Keratinocyte (primary cell): ENCODE results near the gene USP38. TPM values are rescaled to one million over a fixed set of nuclear protein-coding genes. Genes with fewer than 3 reads are reported as not detected.
A peak's percentile ranks its signal among the peaks of the same experiment; 100 is the strongest.

Experiments used
- DNase-seq: peaks from one replicate; pipeline ENCODE4 v3.0.0-alpha.2; 2011; ENCODE audit warnings: low read depth, missing footprints, low spot score
- FAIRE-seq: peaks from 2 replicates; lab custom pipeline; 2011; peaks lifted over from hg19 to GRCh38; lab: Jason Lieb, UNC
- H2AFZ ChIP-seq: 2 replicates; pipeline ENCODE4 v1.6.0; 2012; ENCODE audit warnings: low read length, control low read depth, inconsistent platforms; ENCODE audit not compliant: control insufficient read depth
- H3K27ac ChIP-seq: 2 replicates; pipeline ENCODE4 v1.5.1; 2011; ENCODE audit warnings: low read length; ENCODE audit not compliant: control insufficient read depth, insufficient read depth
- H3K27me3 ChIP-seq: 3 replicates; pipeline ENCODE4 v1.6.0; 2011; ENCODE audit warnings: low read length; ENCODE audit not compliant: control insufficient read depth, insufficient read depth; ENCODE audit errors: extremely low read depth
- H3K36me3 ChIP-seq, 2 experiments: 2 replicates in 1 of 2; 3 replicates in 1 of 2; pipeline ENCODE4 v1.5.1; 2011; ENCODE audit warnings: low read length in 2 of 2, mild to moderate bottlenecking in 1 of 2; ENCODE audit not compliant: control insufficient read depth in 2 of 2, insufficient read depth in 2 of 2; ENCODE audit errors: extremely low read depth in 1 of 2
- H3K4me1 ChIP-seq: 3 replicates; pipeline ENCODE4 v1.5.1; 2011; ENCODE audit warnings: low read length; ENCODE audit not compliant: control insufficient read depth, insufficient read depth; ENCODE audit errors: extremely low read depth
- H3K4me2 ChIP-seq: 3 replicates; pipeline ENCODE4 v1.6.0; 2011; ENCODE audit warnings: low read depth, low read length; ENCODE audit not compliant: control insufficient read depth, insufficient read depth; ENCODE audit errors: extremely low read depth
- H3K4me3 ChIP-seq, 3 experiments: fragments of 200-600 bp in 1 of 3; sonication (generic) in 1 of 3; 2 replicates in 2 of 3; 3 replicates in 1 of 3; pipeline ENCODE4 v1.5.1; 2011 to 2016; ENCODE audit warnings: low read length in 3 of 3, mild to moderate bottlenecking in 3 of 3, control low read depth in 2 of 3, inconsistent platforms in 1 of 3, low read depth in 1 of 3, mixed read lengths in 1 of 3, mixed run types in 1 of 3, moderate library complexity in 1 of 3; ENCODE audit not compliant: control insufficient read depth in 2 of 3, insufficient read depth in 2 of 3; ENCODE audit errors: extremely low read depth in 1 of 3
- H3K79me2 ChIP-seq: 2 replicates; pipeline ENCODE4 v1.6.0; 2012; ENCODE audit warnings: low read length; ENCODE audit not compliant: control insufficient read depth, insufficient read depth
- H3K9ac ChIP-seq: 3 replicates; pipeline ENCODE4 v1.6.0; 2011; ENCODE audit warnings: low read length; ENCODE audit not compliant: control insufficient read depth, insufficient read depth; ENCODE audit errors: extremely low read depth
- H3K9me1 ChIP-seq: 3 replicates; pipeline ENCODE4 v1.6.0; 2011; ENCODE audit warnings: low read length; ENCODE audit not compliant: control insufficient read depth, insufficient read depth; ENCODE audit errors: extremely low read depth
- H3K9me3 ChIP-seq: 2 replicates; pipeline ENCODE4 v1.5.1; 2012; ENCODE audit warnings: low read depth, low read length; ENCODE audit not compliant: control insufficient read depth
- H4K20me1 ChIP-seq: 3 replicates; pipeline ENCODE4 v1.6.0; 2011; ENCODE audit warnings: low read length; ENCODE audit not compliant: control insufficient read depth, insufficient read depth; ENCODE audit errors: extremely low read depth
- EZH2 ChIP-seq: IDR thresholded peaks from one replicate; pipeline ENCODE4 v1.6.1; 2012; ENCODE audit warnings: inconsistent platforms, mild to moderate bottlenecking, low read length, moderate library complexity
- dilution Hi-C: fragments of 300-500 bp; cut with MboI; formaldehyde crosslinking; loops from one replicate; pipeline ENCODE4 v1.7.0; 2020; ENCODE audit warnings: low sequenced_read_pairs; ENCODE audit not compliant: extremely low pct_ligation_motif_present
- polyA minus RNA-seq, 3 experiments: library from RNA; depleted of rRNA, polyadenylated mRNA; stranded (reverse); fragments of >200 nt; gene quantifications; 1 replicate in 1 of 3; 2 replicates in 1 of 3; 3 replicates in 1 of 3; pipeline ENCODE4 v1.2.3, GENCODE V29; 2011
- polyA plus RNA-seq, 5 experiments: library from polyadenylated mRNA; depleted of rRNA in 3 of 5; stranded (reverse) in 3 of 5; stranded (forward) in 1 of 5; unstranded in 1 of 5; fragments of >200 nt; gene quantifications; 1 replicate in 1 of 5; 2 replicates in 3 of 5; 3 replicates in 1 of 5; pipeline versions ENCODE4 v1.2.1 to v1.2.3, GENCODE V29; 2011 to 2012; ENCODE audit warnings: missing spikeins in 2 of 5, low read depth in 1 of 5, low replicate concordance in 1 of 5
- TF ChIP-seq, protein P1 (sequence below), 3 experiments: IDR thresholded peaks in 1 of 3; conservative IDR thresholded peaks in 1 of 3; optimal IDR thresholded peaks in 1 of 3; 2 replicates in 2 of 3; 3 replicates in 1 of 3; pipeline versions ENCODE3 to v1.5.1; 2011; ENCODE audit warnings: low read length in 3 of 3, mild to moderate bottlenecking in 3 of 3, moderate library complexity in 2 of 3, control low read depth in 1 of 3, inconsistent platforms in 1 of 3; ENCODE audit not compliant: insufficient read depth in 2 of 3; ENCODE audit errors: extremely low read depth in 1 of 3

The USP38 gene, protein sequence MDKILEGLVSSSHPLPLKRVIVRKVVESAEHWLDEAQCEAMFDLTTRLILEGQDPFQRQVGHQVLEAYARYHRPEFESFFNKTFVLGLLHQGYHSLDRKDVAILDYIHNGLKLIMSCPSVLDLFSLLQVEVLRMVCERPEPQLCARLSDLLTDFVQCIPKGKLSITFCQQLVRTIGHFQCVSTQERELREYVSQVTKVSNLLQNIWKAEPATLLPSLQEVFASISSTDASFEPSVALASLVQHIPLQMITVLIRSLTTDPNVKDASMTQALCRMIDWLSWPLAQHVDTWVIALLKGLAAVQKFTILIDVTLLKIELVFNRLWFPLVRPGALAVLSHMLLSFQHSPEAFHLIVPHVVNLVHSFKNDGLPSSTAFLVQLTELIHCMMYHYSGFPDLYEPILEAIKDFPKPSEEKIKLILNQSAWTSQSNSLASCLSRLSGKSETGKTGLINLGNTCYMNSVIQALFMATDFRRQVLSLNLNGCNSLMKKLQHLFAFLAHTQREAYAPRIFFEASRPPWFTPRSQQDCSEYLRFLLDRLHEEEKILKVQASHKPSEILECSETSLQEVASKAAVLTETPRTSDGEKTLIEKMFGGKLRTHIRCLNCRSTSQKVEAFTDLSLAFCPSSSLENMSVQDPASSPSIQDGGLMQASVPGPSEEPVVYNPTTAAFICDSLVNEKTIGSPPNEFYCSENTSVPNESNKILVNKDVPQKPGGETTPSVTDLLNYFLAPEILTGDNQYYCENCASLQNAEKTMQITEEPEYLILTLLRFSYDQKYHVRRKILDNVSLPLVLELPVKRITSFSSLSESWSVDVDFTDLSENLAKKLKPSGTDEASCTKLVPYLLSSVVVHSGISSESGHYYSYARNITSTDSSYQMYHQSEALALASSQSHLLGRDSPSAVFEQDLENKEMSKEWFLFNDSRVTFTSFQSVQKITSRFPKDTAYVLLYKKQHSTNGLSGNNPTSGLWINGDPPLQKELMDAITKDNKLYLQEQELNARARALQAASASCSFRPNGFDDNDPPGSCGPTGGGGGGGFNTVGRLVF
- polyA plus RNA-seq (9.8 to 12.8 TPM (median 11.7 TPM) in 3 replicates), polyA minus RNA-seq (13.6 to 32.6 TPM (median 29.5 TPM) in 3 replicates)
- polyA plus RNA-seq (2011; ENCODE audit: low read depth): 9.2 TPM
- polyA plus RNA-seq (2011; cell fraction: cytosol; rRNA removed): 7.1 and 12.3 TPM in 2 replicates
- 8.4 and 9.5 TPM in 2 replicates for polyA plus RNA-seq (2011; cell fraction: nucleus; rRNA removed)
- polyA plus RNA-seq (2012; ENCODE audit: low replicate concordance): 9.9 and 15.9 TPM in 2 replicates
- 21.7 TPM for polyA minus RNA-seq (2011; cell fraction: cytosol; rRNA and poly(A)+ RNA removed)
- polyA minus RNA-seq (2011; cell fraction: nucleus; rRNA and poly(A)+ RNA removed): 19.7 and 26.3 TPM in 2 replicates

DNA sequence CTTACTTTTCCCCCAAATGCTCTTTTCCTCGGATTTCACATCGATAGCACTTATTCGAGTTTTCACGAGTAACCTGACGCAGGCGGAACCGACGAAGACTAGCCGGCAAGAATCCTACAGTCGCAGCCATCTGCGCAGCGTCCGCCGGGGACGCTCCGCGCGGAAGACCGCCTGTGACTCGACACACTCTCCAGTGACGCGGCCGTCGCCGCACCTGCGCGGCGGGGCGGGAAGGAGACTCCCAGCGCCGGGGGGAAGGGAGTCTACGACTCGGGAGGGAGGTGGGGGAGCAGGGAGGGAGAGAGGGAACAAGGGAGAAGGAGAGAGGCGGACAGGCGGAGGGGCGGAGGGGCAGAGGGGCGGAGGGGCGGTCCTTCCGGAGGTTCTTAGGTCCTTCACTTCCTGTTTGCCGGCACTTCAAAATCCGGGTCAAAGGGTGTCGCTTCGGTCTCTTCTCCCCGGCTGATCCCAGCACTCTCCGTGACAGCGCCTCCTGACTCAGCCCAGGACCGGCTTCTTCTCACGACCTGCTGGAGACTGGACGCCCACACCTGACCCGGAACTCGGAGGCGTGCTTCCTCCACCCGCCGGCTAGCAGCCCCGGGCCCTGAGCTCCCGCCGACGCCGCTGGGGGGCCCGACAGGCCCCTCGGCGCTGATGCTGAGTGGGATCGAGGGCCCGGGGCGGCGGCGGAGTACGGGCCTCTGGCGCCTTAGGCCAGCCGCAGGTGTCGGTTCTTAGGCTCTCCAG lies at the start of gene USP38:
Gene USP38, plus strand, starts transcription at position 415 of the 750 bp plus-strand sequence. CDS start 534 bp downstream, outside the sequence.
- dilution Hi-C loops: no loop called here
- H3K9ac ChIP-seq: peak within 1 kb of the TSS; percentile 88
- H3K27me3 ChIP-seq: no peaks in the 10 kb centered on the region
- no peak for TF ChIP-seq EZH2
- TF ChIP-seq, protein P1, sequence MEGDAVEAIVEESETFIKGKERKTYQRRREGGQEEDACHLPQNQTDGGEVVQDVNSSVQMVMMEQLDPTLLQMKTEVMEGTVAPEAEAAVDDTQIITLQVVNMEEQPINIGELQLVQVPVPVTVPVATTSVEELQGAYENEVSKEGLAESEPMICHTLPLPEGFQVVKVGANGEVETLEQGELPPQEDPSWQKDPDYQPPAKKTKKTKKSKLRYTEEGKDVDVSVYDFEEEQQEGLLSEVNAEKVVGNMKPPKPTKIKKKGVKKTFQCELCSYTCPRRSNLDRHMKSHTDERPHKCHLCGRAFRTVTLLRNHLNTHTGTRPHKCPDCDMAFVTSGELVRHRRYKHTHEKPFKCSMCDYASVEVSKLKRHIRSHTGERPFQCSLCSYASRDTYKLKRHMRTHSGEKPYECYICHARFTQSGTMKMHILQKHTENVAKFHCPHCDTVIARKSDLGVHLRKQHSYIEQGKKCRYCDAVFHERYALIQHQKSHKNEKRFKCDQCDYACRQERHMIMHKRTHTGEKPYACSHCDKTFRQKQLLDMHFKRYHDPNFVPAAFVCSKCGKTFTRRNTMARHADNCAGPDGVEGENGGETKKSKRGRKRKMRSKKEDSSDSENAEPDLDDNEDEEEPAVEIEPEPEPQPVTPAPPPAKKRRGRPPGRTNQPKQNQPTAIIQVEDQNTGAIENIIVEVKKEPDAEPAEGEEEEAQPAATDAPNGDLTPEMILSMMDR (optimal IDR thresholded peaks at IDR 0.05 in 1 of 3, IDR thresholded peaks at IDR 0.05 in 1 of 3, conservative IDR thresholded peaks at IDR 0.05 in 1 of 3; ENCODE audit: extremely low read depth in 1 of 3, insufficient read depth in 2 of 3, low read length in 3 of 3): peak in 1 of 3 experiments; percentile 9
- H3K4me2 ChIP-seq: peak within 1 kb of the TSS; percentile 93
- H3K4me3 ChIP-seq: peak within 1 kb of the TSS; percentile 94 to 97 (median 95)
- no peaks in the 10 kb centered on the region for H3K9me1 ChIP-seq
- H3K27ac ChIP-seq: peak within 1 kb of the TSS; percentile 89
- DNase-seq (peak; percentile 50), FAIRE-seq (peak; percentile 5)
- H3K4me1 ChIP-seq: peaks cover 8% of the 10 kb centered on the region
- H2AFZ ChIP-seq: peak within 1 kb of the TSS; percentile 98
- peaks cover 0 to 4% of the 10 kb centered on the region in 2 experiments for H3K36me3 ChIP-seq
- no peaks in the 10 kb centered on the region for H3K9me3 ChIP-seq
- peaks cover 3% of the 10 kb centered on the region for H4K20me1 ChIP-seq
- H3K79me2 ChIP-seq: peaks cover 47% of the 10 kb centered on the region

DNA sequence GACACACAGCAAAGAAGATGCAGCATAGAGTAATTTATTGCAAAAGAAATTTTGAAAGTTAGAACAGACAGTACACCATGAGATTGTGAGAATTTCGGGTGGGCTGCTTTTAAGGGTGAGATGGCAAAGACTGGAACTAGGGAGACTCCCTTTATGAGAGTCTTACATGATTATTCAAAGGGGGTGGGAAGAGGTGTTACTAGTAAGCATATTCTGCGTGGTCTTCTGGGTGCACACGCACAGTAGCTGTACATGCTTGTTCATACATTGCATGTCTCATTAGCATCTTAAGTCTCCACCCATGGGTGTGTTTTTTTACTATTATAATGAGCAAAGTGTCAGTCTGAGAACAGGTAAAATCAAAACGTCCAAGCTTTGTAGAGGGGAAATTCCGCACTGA lies 49.4 kb upstream of the USP38 start:
- dilution Hi-C loops: no loop called here
- Histone ChIP-seq H3K36me3 (no peaks in the 10 kb centered on the region), H2AFZ (no peak overlapping the region), H3K4me3 (no peak overlapping the region), H3K79me2 (no peaks in the 10 kb centered on the region), H3K27ac (no peak overlapping the region), H4K20me1 (no peaks in the 10 kb centered on the region), H3K9me1 (no peaks in the 10 kb centered on the region), H3K4me1 (no peaks in the 10 kb centered on the region), H3K9me3 (no peaks in the 10 kb centered on the region), H3K9ac (no peak overlapping the region), H3K27me3 (no peaks in the 10 kb centered on the region), H3K4me2 (no peak overlapping the region)
- FAIRE-seq: no peak
- DNase-seq: no peak
- TF ChIP-seq, protein P1 (optimal IDR thresholded peaks at IDR 0.05 in 1 of 3, IDR thresholded peaks at IDR 0.05 in 1 of 3, conservative IDR thresholded peaks at IDR 0.05 in 1 of 3; ENCODE audit: extremely low read depth in 1 of 3, insufficient read depth in 2 of 3, low read length in 3 of 3): no peak
- no peak for TF ChIP-seq EZH2
